ENCODE results near the gene CAPN14.
"Not testable (repeated sequence)": the region's sequence is repeated elsewhere in the genome, so short reads cannot be mapped to it uniquely, and the experiment has no call there.

CAPN14 gene

GRCh38 chr2:31191931-31192330 is 25.4 kb downstream of the CAPN14 start:
- DNase-seq = no peak

- DNase-seq = no peak
Measured at GRCh38 chr2:31190188-31190587, 27.1 kb downstream of the CAPN14 start.

- DNase-seq = no peak
Measured at GRCh38 chr2:31189141-31189540, 28.2 kb downstream of the CAPN14 start.

GRCh38 chr2:31188131-31188530 is 29.2 kb downstream of the CAPN14 start:
- DNase-seq = no peak

- DNase-seq = no peak
Measured at GRCh38 chr2:31187166-31187565, 30.1 kb downstream of the CAPN14 start.

- not testable (repeated sequence) for DNase-seq
Measured at GRCh38 chr2:31183973-31184372, 33.3 kb downstream of the CAPN14 start.

- no peak for DNase-seq
Measured at GRCh38 chr2:31176742-31177141, 40.6 kb downstream of the CAPN14 start.

- DNase-seq = no peak
Measured at GRCh38 chr2:31171142-31171541, 46.2 kb downstream of the CAPN14 start.

GRCh38 chr2:31170071-31170698 is 47.1 kb downstream of the CAPN14 start:
- DNase-seq = peak; percentile 15

GRCh38 chr2:31168291-31168690 is 49.0 kb downstream of the CAPN14 start:
- DNase-seq = no peak

- no peak for DNase-seq
Measured at GRCh38 chr2:31166925-31167324, 50.4 kb downstream of the CAPN14 start.

GRCh38 chr2:31163011-31163539 is 54.2 kb downstream of the CAPN14 start:
- no peak for DNase-seq

GRCh38 chr2:31161637-31162036 is 55.7 kb downstream of the CAPN14 start:
- DNase-seq = no peak

GRCh38 chr2:31151501-31151900 is 65.8 kb downstream of the CAPN14 start:
- no peak for DNase-seq

GRCh38 chr2:31150120-31150670 is 67.1 kb downstream of the CAPN14 start:
- DNase-seq = no peak

- DNase-seq = no peak
Measured at GRCh38 chr2:31148514-31148913, 68.8 kb downstream of the CAPN14 start.

GRCh38 chr2:31147645-31148044 is 69.7 kb downstream of the CAPN14 start:
- no peak for DNase-seq

GRCh38 chr2:31142110-31142509 is 75.2 kb downstream of the CAPN14 start:
- DNase-seq = no peak

GRCh38 chr2:31141443-31142085 is 75.8 kb downstream of the CAPN14 start:
- no peak for DNase-seq

- DNase-seq = no peak
Measured at GRCh38 chr2:31140151-31140550, 77.2 kb downstream of the CAPN14 start.

GRCh38 chr2:31139671-31140070 is 77.6 kb downstream of the CAPN14 start:
- DNase-seq = no peak

- no peak for DNase-seq
Measured at GRCh38 chr2:31138037-31138962, 79.0 kb downstream of the CAPN14 start, which contains the start of gene GALNT14. TSS of gene GALNT14 (minus strand) at chr2:31138440. CDS start at chr2:31138086, 354 bp downstream.

All from central memory CD4-positive, alpha-beta T cell (primary cell).